ENCODE measurements around the gene SCARB1.

SCARB1 gene

DNA sequence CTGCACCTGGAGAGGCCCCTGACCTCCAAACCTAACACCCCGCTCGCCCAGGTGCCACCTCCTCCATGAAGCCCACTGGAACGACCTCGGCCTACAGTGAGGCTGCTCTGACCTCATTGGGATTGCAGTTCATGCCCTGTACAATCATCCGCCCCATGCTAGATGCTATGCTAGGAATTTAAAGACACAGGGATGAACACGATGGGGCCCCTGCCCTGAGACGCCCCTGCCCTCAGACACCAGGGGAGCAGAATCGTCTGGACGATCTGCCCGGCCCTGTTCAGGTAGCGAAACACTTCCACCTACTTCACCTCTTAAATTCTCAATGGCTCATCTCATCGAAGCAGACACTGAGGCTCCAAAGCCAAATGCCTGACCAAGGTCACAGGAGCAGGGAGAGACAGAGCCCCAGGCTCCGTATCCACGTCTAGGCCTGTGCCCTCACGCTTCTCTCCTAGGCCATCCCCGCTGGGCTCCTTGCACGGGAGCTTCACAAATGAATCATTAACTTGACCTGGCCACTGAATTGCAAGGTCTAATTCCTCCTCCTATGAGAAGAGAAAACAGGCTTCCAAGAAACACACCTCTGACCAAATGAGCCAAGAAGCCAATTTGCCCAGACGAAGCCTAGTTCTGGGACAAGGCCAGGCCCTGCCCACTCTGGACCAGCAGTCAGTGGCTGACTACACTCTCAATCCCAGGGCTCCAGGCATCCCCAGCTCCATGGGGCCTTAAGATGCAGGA, 35.2 kb downstream of the SCARB1 start:
- H3K27ac ChIP-seq: peak overlapping the region; percentile 86
- DNase-seq (ENCODE audit: low read depth, low spot score): peak; percentile 49

DNA sequence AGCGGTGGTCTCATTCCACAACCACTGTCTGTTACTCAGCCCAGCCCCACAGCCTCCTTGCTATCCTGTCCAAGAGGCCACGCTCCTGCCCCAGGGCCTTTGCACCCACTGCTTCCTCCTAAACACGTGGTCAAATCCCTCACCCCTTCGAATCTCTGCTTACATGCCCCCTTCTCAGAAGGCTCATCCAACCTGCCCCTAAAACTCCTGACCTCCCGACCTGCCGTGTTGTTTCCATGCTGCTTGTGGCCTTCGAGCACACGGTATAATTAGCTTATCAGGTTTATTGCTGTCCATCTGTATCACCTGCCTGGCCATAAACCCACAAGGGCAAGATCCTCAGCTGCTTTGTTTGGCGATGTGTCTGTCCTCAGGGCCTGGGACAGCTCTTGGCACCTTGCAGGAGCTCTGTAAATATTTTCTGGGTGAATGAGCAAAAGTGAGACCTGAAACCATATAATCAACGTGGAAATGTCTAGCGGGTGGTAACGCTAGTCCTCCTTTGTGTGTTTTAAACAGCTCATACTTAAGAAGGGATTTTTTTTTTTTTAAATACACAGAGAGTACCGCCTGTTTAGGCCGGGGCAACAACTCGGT, 36.0 kb downstream of the SCARB1 start:
- DNase-seq (ENCODE audit: low read depth, low spot score): no peak
- H3K27ac ChIP-seq: peak overlapping the region; percentile 86

DNA sequence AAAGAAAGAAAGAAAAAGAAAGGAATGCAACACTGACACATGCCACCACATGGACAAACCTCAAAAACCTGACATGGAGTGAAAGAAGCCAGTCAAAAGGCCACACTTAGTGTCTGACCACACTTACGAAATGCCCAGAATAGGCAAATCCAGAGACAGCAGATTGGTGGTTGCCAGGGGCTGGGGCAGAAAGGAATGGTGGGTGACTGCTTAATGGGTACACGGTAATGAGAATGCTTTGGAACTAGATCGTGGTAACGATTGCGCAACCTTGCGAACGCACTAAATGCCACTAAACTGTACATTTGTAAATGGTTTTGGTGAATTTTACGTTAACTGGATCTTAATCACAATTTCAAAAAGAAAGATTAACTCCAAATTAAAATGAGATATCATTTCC, 39.5 kb downstream of the SCARB1 start:
- no peak overlapping the region for H3K27ac ChIP-seq
- DNase-seq (ENCODE audit: low read depth, low spot score): no peak

DNA sequence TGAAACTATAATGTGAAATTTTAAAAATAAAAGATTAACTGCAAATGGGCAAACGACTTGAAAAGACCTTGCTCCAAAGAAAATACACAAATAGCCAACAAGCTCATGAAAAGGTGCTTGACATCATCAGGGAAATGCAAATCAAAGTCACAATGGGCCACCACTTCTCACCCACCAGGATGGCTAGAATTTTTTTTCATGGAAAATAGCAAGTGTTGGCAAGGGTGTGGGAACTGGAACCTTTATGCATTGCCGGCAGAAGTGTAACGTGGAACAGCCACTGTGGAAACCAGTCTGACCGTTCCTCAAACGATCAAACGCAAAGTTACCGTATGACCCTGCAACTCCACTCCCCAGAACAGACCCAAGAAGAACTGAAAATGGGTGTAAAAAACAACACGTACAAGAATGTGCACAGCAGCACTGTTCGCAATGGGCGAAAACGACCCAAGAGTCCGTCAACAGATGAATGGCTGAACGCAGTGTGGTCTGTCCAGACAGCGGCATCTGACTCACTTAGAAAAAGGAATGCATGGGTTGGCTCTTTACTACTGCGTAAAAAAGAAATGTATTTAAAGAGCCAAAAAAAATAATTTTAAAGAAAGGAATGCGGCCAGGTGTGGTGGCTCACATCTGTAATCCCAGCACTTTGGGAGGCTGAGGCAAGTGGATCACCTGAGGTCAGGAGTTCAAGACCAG, 40.2 kb downstream of the SCARB1 start:
- H3K27ac ChIP-seq: no peak overlapping the region
- DNase-seq (ENCODE audit: low read depth, low spot score): no peak

DNA sequence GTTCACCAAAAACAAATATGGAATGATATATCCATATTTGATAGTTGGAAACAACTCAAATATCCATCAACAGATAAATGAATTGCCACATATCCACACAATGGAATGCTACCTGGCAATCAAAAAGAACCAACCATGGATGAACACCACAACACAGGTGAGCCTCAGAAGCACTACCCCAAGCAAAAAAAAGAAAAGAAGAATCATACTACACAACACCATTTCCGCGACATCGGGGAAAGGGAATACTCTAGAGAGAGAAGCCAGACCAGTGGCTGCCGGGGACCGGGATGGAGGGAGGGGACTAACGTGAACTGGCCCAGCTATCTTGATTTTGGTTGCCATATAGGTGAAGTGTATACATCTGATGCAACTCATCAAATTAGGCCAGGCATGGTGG, 41.4 kb downstream of the SCARB1 start:
- DNase-seq (ENCODE audit: low read depth, low spot score): no peak
- H3K27ac ChIP-seq: no peak overlapping the region

DNA sequence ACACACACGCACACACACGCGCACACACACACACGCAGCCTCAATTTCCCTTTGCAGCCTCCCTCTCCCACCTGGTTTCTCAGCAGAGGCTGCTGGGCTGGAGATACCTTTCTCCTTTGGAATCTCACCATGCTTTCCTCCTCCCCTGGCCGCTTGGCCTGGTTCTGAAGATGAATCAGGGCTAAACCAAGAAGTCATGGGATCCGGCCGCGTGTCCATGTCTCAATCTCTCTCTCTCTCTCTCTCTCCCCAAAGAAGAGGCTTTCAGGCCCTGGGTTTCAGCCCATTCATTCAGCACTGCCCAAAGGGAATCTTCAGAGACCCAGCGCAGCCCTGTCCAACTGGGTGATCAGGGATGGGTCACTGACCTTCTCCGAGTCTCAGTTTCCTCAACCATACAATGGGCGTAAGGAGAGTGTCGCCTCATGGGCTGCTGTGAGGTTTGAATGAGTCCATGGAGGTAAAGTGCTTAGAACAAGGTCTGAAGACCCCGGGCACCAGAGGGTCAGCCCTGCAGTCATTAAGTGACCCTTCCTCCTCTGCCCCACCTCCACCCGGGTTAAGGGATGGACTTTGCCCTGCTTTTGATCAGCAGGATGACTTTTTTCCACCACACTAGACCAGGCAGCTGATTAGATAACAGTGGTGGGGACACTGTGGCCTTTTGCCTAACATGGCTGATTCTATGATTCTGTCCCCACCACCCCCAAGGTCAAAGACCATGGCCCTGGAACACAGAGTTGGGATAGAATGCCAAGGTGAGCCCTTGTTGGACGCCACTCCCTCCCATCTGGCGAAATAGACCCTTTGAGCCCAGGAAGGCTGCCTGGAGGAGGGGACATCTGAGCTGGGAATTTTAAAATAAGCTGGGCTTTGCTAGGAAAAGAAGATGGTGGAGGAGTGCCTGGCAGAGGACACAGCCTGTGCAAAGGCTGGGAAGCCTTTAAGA, 42.1 kb downstream of the SCARB1 start:
- no peak overlapping the region for H3K27ac ChIP-seq
- no peak for DNase-seq (ENCODE audit: low read depth, low spot score)

DNA sequence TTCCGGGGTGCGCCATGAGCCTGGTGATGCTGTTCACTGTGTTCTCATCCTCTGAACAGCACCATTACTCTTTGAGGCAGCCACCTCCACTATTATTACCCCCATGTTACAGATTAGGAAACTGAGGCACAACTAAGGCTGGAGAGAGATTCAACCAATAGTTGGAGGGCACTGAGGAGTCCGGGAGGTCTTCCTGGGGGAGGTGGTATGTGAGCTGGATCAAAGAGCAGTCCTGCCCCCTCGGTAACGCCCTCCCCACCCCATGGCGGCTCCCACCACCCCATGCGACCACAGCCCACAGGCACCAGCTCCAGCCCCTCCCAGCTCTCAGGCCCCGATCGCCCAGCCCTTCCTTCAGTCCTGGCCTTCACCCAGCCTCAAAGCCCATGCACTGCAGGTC, 43.5 kb downstream of the SCARB1 start:
- no peak overlapping the region for H3K27ac ChIP-seq
- no peak for DNase-seq (ENCODE audit: low read depth, low spot score)

DNA sequence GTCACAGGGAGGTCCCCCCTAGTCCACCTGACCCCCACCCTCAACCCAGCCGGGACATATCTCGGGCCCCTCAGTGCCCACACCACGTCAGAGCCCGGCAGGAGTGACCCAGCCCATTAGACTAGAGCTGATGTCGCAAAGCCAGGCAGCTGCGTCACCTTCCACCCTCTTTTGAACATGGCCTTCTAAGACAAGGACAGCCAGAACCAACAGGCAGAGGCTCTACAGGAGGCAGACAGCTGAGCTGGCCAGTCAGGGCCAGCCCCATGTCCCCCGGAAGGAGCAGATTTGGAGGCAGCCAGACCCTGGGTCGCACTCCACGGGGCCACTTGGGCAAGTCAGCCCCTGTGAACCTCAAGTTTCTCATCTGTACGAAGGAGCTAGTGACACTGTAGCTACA, 44.1 kb downstream of the SCARB1 start:
- no peak for DNase-seq (ENCODE audit: low read depth, low spot score)
- H3K27ac ChIP-seq: no peak overlapping the region

DNA sequence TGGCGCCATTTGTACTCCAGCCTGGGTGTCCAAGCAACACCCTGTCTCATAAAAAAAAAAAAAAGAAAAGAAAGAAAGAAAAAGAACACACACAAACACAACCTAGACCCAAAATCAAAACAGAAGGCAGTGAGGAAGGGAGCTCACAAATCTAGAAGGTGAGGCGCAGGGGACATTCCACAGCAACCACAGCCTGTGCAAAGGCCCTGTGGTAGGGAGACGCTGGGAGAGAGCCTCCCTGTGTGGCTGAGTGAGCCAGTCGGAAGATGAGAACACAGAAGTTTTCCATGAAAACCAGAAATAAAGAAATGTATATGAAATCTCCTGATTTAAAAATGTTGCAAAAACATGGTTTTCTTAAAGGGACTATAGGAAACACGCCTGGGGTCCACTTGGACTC, 44.6 kb downstream of the SCARB1 start:
- no peak overlapping the region for H3K27ac ChIP-seq

DNA sequence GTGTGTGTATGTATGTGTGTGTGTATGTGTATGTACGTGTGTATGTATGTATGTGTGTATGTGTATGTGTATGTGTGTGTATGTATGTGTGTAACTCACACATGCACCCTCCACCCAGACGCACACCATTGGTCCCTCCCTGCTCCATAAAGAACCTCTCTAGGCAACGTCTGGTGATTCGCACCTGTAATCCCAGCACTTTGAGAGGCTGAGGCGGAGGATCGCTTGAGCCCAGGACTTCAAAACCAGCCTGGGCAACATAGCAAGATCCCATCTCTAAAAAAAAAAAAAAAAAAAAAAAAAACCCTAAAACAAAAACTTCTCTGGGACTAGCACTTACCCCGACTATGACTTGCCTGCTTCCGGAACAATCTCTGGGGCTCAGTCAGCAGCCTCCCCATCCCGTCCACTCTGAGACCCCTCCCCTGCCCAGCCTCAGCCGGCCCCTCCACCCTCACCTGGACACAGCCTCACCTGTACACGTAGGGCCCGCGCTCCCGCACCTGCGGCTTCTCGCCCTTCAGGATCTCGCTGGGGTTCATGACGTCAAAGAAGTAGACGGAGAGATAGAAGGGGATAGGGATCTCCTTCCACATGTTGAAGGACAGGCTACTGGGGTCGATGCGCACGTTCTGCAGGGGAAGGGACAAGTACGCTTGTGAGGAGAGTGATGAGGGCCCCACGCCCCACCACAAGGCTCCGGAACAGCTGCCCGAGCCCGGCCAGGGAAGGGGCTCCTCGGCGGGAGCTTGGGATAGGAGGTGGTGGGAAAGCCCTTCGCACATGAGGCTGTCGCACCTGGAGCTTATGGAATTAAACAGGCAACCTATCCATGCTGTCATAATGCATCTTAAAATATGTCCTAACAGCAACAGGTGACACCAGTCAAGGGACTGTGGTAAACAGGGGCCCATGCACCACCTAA, 46.3 kb downstream of the SCARB1 start:
- H3K27ac ChIP-seq: no peak overlapping the region

More for the DNA sequence above, 44.6 kb downstream of the SCARB1 start:
- no peak for DNase-seq (ENCODE audit: low read depth, low spot score)

DNA sequence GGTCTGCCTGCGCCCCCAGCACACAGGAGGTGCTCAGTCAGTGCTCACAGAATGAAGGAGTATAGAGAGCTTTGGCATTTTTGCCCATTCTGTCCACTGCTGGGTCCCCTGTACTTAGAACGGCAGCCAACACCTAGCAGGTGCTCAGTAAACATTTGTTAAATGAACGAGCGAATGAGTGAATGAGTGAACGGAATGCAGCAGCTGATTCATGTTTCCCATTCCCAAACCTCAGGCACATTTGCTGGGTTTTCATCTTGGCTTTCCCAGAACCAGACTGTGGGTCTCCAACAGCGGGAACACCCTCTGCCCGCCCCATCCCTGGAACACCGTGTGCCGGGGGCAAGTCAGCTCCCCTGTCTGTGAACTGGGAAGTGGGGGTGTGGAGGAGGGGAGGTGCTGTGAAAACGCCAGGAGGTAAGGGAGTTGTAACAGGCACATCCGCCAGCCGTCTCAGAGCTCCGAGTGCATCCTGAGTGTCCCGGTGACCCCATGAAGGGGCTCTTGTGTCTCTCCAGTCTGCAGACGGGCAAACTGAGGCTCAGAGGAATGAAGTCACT, 47.3 kb downstream of the SCARB1 start:
- no peak for DNase-seq (ENCODE audit: low read depth, low spot score)
- H3K27ac ChIP-seq: no peak overlapping the region

More for the DNA sequence above, 46.3 kb downstream of the SCARB1 start:
- no peak for DNase-seq (ENCODE audit: low read depth, low spot score)

DNA sequence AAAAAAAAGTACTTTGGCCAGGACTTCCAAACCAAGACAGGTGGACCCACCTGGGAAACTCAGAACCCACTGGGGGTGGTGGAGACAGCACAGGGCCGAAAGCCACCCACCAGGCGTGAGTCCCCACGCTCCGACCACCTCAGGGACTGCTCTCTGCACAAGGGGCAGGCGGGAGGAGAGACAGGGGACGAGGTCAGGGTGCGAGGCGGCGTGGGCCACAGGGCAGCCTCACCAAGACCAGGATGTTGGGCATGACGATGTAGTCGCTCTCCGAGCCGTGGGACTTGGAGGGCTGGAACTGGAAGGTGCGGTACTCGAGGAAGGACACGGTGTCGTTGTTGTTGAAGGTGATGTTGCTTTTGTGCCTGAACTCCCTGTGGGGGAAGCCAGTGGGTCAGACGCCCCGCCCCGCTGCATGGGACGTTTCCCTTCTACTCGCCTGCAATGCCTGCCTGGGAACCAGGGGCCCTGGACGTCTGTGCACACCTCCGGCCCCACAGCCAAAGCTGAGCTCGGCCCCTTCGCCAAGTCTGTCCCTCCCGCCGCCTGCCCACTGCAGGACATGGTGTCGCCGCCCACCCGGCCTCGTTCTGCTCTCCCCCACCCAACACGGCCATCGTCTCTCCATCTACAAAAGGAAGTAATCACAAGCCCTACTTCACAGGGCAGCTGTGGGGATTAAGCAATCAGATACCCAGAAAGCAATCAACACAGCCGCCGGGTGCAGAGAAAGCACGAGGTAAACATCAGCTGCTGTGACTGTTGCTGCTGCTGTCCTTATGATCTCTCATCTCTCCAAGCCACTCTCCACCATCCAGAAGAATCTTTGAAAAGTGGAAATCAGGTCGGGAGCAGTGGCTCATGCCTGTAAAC, 48.7 kb downstream of the SCARB1 start:
- no peak for DNase-seq (ENCODE audit: low read depth, low spot score)
- H3K27ac ChIP-seq: no peak overlapping the region

DNA sequence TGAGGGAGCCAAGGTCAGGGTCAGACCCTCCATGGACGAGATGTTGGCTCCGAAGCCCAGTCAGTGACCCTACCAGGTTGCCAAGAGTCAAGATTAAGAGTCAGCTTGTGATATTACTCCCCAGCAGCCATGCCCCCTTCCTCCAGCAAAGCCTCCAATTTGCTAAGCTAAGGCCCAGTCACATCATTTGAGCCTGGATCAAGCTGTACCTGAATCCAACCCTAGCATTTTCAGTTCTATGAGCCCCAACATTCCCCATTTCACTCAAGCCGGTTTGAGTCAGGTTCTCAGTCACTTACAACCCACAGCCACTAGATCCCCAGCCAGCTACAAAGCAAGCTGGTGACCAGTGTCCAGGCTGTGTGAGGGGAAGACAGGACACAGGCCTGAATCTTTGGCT, 49.9 kb downstream of the SCARB1 start:
- DNase-seq (ENCODE audit: low read depth, low spot score): no peak
- H3K27ac ChIP-seq: no peak overlapping the region

DNA sequence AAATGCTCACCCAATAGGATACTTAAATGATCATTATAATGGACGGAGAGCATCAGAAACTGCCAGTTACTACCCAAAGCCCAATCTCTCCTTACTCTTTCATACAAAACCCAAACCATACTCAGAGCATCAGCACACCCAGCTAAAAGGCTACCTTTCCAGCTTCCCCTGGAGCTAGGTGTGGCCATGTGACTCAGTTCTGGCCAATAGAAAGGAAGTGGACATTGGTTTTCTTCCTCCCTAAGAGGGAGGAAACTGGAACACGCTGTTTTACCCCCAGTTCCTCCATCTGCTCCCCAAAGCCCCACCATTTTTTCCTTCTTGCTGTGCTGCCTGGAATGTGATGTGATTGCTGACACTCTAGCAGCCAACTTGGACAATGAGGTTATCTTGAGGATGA, 50.7 kb downstream of the SCARB1 start:
- DNase-seq (ENCODE audit: low read depth, low spot score): no peak
- H3K27ac ChIP-seq: no peak overlapping the region

DNA sequence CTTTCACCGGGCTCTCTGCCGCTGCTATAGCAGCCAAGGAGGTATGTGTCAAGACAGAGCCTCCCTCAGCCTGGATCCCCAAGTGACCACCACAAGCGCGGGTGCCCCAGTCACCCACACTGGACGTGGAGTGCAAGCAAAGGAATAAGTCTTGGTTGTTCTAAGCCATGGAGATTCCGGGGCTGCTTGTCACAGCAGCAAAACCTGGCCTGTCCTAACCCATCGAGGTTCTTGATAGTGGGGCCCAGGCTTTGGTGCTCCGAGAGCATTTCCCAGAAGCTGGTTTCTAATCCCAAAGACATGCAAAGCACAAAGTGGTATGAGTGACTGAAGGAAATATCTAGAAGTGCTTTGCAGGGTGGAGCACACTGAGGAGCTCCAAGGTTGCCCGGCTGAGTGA, 51.3 kb downstream of the SCARB1 start:
- H3K27ac ChIP-seq: no peak overlapping the region
- DNase-seq (ENCODE audit: low read depth, low spot score): no peak

DNA sequence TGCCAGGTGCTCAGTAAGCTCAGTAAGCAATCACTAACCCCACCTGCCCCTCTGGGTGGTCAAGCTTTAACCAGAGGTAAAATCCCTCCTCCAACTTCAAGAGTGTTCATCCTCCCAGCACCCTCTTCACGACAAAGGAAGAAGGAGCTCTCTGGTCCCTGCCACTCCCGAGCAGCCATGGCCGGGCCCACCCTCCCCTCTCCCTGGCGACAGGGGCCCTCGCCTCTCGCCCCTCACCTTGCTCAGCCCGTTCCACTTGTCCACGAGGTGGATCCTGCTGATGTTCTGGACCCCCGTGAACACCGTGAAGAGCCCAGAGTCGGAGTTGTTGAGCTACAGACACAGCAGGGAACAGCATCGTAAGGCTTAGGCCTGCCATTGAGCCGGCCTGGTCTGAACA, 52.0 kb downstream of the SCARB1 start:
- no peak for DNase-seq (ENCODE audit: low read depth, low spot score)
- H3K27ac ChIP-seq: no peak overlapping the region

DNA sequence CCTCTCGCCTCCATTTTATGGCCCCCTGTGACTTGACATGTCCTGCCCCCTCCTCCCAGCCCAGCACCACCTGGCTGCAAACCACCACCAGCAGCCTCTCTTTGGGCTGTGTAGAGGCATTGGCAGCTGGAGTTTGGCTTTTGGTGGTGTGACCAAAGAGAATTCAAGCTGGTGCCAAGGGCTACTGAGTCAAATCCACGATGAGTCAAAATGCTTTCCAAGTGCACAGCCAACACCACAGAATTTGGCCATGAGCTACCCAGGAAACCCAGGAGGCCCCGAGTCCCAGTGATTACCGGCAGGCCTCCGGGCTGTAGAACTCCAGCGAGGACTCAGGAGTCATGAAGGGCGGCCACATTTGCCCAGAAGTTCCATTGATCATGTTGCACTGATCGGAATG, 53.8 kb downstream of the SCARB1 start:
- DNase-seq (ENCODE audit: low read depth, low spot score): no peak

DNA sequence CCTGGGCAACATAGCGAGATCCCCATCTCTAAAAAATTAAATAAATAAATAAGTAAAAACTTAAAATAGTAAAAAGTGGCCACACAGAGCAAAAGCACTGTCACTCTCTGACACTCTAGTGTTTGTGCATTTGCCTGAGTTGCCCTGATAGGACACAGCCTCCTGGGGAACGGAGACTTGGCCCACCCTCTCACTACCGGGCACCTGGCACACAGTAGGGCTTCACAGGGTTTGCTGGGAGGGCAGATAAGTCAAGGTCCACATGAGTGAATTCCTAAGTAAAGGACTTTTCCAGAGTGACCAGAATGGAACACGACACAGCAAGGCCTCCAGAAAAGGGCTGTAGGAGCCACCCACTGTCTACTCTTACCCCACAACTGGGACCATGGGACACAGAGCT, 54.3 kb downstream of the SCARB1 start:
- H3K27ac ChIP-seq: no peak overlapping the region
- DNase-seq (ENCODE audit: low read depth, low spot score): no peak

More for the DNA sequence above, 53.8 kb downstream of the SCARB1 start:
- no peak overlapping the region for H3K27ac ChIP-seq

Data from epithelial cell of prostate (primary cell).